GM18499 (cell line): Measurements from ENCODE around the gene HIBADH.
"Not testable (repeated sequence)": the region's sequence is repeated elsewhere in the genome, so short reads cannot be mapped to it uniquely, and the experiment has no call there.

ENCODE experiments used
- ATAC-seq: cut with Tn5 transposase; IDR thresholded peaks from one replicate; pipeline ENCODE4 v1.9.1; 2021; ENCODE audit warnings: moderate number of reproducible peaks; ENCODE audit not compliant: insufficient read depth, unreplicated experiment

Gene HIBADH

GRCh38 chr7:27605689-27606269 lies 56.9 kb downstream of the HIBADH start:
- no peak for ATAC-seq

DNA sequence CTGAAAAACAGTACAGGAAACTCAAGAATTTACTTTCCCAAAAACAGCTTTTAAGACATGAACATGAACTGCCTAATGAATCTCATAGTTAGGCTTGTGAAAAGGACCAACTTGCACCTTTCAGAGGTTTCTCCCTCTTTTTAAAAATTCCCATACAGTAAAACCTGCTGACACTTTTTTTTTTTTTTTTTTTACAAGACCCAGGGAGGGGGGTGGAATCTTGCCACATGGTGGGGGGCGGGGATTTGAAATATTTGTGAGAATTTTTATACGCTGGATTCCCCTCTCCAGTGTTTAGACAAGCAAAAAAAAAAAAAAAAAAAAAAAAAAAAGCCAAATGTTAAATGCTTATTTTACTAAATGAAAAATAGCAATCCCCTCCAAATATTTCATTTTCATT lies 57.4 kb downstream of the HIBADH start:
- ATAC-seq, result no peak

GRCh38 chr7:27603813-27604212 lies 58.9 kb downstream of the HIBADH start:
- no peak for ATAC-seq

- ATAC-seq, result no peak
Observed at GRCh38 chr7:27602766-27603165, 59.9 kb downstream of the HIBADH start.

DNA sequence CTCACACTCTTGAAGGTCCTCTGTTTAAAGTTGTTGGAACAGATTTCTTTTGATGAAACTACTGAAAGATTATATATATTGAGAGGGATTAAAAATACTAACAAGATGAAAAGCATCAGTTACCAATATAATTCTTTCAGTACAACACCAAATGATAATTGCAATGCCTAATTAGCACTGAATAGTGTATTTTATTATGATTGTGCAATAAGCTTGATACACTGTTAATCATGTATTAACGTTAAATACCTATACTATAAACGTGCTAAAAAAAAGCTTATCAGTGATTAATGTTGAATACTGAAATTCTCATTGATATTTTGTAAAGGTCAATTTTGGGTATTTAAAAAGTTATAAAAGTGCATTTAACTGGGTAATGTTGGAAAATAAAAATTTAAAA lies 61.5 kb downstream of the HIBADH start:
- no peak for ATAC-seq

DNA sequence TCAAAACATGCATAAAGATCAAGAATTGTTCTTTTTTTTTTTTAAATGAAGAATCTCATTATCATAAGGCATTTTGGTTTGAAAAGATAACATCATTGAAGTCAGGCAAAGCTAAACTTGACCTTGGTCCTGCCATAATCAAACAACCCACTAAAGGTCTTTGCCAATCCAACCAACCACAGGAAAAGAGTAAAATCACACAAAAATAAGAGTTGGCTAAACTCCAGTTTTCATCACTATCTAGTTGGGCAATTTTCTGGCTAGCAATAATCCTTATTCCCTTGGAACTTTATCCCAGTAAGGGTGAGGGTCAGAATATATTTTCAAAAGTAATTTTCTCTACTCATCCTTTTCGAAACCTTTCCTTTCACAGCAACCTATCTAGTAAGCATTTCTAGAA lies 62.4 kb downstream of the HIBADH start:
- no peak for ATAC-seq

- ATAC-seq, result no peak
Observed at GRCh38 chr7:27595009-27595408, 67.7 kb downstream of the HIBADH start.

DNA sequence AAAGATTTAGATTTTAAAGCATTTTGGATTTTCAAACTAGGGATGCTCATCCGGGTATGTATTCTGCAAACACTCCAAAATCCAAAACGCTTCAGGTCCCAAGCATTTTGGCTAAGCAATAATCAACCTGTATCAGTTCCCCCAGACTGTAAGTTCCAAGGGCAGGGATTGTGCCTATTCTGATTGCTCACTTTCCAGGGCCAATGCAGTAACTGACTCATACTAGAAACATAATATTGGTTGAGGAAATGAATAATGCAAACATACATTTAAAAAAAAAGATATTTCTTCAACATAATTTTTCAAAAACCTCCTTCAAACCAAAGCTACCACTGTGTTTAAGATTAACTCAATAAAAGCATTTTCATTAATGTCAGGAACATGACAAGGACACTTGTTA lies 69.5 kb downstream of the HIBADH start:
- ATAC-seq, result no peak

DNA sequence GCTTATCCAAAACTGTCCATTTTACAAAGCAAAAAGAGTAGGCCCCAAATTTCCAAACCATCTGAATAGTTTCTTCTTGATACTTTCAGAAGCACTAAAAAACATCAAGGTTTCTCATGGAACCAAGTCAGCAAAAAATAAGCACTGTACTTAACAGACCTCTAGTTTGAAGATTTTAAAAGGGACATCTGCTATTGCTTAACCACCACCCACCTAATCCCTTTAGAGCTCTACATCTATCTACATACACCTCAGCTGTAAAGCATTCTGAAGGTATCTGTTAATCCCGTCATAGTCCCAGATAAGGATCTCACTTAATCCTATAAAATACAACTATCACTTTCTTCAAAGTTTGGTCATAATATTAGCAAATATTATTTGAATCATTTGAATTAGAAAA lies 72.3 kb downstream of the HIBADH start:
- no peak for ATAC-seq

DNA sequence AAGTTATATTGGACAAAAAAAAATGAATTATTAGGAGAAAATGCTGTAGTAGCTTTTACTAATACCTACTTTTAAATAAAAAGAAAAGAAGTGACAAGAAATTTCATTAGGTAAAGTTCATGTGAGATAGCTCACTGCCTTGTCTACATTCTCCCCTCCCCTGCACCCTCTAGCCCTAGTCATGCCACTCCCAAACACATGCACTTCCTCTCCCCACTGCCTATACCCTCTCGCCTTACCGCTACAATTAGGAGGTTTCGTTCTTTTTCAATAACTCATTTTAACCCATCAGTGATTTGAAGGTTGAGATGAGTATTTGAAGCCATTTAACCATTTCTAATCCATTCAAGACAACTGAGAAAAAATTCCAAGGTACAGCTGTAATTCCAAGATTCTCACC lies 75.3 kb downstream of the HIBADH start:
- ATAC-seq, result no peak

- ATAC-seq, result peak; percentile 86
Observed at GRCh38 chr7:27586825-27587224, 75.9 kb downstream of the HIBADH start.

DNA sequence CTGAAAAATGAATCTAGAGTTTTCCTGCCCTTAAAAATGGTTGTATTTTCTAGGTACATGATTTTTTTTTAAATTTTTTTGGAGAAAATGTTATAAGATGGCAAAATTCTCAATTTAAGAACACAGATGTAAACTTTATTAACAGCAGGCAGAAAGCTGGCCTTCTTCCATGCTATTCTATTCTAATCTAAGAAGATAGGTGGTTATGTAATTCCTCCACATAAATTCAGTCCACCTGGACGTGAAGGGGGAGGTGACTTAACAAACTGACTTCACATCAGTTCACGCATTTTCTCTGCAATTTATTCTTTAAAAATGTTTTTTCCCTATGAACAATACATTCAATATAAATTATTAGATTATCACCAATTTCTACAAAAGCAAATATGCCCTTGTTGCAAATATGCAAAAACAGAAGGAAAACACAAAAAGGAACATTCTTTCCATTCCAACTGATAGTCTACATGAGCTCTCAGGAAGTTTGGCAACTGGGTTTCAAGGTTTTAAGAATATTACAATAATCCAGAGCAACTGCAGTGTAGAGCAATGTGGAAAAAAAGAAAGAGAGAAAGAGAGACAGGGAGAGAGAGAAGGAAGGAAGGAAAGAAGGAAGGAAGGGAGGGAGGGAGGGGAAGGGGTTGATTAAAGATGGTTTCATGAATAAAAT lies 76.8 kb downstream of the HIBADH start:
- ATAC-seq, result no peak

GRCh38 chr7:27581906-27582305 lies 80.8 kb downstream of the HIBADH start:
- no peak for ATAC-seq

GRCh38 chr7:27581119-27581518 lies 81.6 kb downstream of the HIBADH start:
- no peak for ATAC-seq

- ATAC-seq, result no peak
Observed at GRCh38 chr7:27579565-27579964, 83.1 kb downstream of the HIBADH start.

- ATAC-seq, result not testable (repeated sequence)
Observed at GRCh38 chr7:27578169-27578568, 84.5 kb downstream of the HIBADH start.

- no peak for ATAC-seq
Observed at GRCh38 chr7:27576360-27576944, 86.2 kb downstream of the HIBADH start.

- ATAC-seq, result no peak
Observed at GRCh38 chr7:27575613-27576012, 87.1 kb downstream of the HIBADH start.

- no peak for ATAC-seq
Observed at GRCh38 chr7:27569106-27569505, 93.6 kb downstream of the HIBADH start.

DNA sequence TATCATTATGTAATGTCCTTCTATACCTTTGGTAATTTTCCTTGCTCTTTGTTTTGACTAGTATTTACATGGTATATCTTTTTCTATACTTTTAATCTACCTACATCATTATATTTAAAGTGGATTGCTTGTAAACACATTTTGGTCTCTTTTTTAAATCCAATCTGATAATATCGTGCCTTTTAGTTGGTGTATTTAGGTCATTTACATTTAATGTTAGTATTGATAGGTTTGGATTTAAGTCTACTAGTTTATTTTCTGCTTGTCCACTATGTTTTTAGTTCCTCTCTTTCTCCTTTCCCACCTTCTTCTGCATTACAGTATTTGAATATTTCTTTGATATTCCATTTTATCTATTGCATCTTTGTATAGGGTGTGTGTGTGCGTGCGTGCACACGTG lies 95.4 kb downstream of the HIBADH start:
- ATAC-seq, result no peak

- ATAC-seq, result no peak
Observed at GRCh38 chr7:27564881-27565482, 97.7 kb downstream of the HIBADH start.
